Dermis microvascular lymphatic vessel endothelial cell (primary cell): Measurements from ENCODE around the gene SMAD5. TPM values are rescaled to one million over a fixed set of nuclear protein-coding genes. Genes with fewer than 3 reads are reported as not detected.

Experiments
- DNase-seq, 2 donors: peaks; one replicate each; pipeline versions ENCODE4 v3.0.0 to v3.0.0-alpha.2; 2010; ENCODE audit warnings: low read depth in 2 of 2
- total RNA-seq: library from RNA; depleted of rRNA; stranded (reverse); fragments of >200 nt; gene quantifications from 2 replicates; pipeline ENCODE4 v1.2.1, GENCODE V29; 2014

SMAD5 gene
- total RNA-seq, 1 donor from 2014 or later = 29.0 TPM

- DNase-seq = no peak
These were observed 83.2 kb downstream of the SMAD5 start for GRCh38 chr5:136215812-136216211.

GRCh38 chr5:136216230-136216629 lies 83.6 kb downstream of the SMAD5 start:
- DNase-seq = no peak

- no peak for DNase-seq
These were observed 88.7 kb downstream of the SMAD5 start for GRCh38 chr5:136221340-136221739.

GRCh38 chr5:136222580-136223235 lies 90.1 kb downstream of the SMAD5 start:
- DNase-seq = no peak

- no peak for DNase-seq
These were observed 93.2 kb downstream of the SMAD5 start for GRCh38 chr5:136225796-136226195.

DNA sequence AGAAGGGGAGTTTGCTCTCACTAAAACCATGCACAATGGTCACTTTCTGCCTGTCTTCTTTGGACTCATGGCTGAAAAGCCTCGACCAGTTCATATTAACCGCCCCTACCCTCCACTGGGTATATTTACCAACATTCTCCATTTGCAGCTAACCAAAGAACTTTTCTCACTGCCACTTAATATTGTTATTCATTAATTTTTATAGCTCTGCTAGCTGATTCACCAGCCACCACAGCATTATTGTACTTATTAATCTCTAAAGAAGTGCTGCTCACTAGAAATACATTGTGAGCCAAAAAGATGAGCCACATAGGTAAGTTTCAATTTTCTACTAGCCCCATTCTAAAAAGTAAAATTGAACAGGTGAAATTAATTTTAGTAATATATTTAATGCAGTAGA lies 93.8 kb downstream of the SMAD5 start:
- DNase-seq = no peak

DNA sequence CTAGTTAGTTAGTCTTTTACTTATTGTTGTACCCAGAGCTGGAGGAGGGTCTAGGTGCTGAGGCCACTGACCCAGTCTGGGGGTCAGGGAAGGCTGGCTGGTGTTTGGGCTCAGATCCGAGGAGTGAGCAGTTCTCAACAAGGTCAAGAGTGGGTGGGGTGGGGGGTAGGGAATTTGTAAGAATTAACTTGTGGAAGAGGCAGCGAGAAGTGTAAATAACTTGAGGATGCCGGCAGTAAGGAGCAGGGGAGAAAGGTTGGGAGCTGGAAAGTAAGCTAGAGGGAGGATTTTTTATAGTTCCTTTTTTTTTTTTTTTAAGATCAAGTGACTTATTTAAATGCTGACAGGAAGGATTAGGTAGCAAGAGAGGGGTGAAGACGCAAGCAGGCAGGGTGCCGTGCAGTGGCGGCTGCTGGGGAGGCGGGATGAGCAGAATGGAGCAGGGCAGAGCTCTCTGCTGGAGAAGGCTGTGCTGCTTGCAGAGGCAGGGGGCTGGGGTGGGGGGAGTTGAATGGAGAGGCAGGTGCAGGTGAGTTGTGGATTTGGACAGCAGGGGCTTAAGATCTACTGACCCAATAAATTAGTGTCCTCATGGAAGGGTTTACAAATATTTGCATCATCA lies 95.6 kb downstream of the SMAD5 start:
- no peak for DNase-seq

DNA sequence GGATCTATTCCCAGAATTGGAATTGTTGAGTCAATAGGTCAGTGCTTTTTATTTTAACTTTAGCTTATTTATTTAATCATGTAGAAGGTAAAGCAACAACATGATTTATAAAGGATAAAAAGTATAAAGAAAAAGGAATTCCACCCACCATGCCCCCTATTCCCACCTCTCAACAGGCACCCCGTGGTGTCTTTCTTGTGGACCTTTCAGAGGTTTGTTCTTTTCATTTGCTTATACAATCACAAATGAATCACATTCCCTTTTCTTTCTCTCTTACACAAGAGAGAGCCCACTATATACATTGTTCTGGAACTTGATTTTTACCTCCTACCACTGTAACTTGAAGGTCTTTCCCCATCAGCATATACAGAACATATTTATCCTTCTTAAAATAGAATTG lies 97.5 kb downstream of the SMAD5 start:
- DNase-seq = no peak

GRCh38 chr5:136232316-136232715 lies 99.7 kb downstream of the SMAD5 start:
- no peak for DNase-seq

Other genes starting within 250 kb of the SMAD5 start
- not detected in 2 replicates for gene IL9, start 237.0 kb upstream of the SMAD5 start, total RNA-seq
- gene LECT2, start 177.9 kb upstream of the SMAD5 start, total RNA-seq = not detected in 2 replicates
- gene TGFBI, start 103.9 kb upstream of the SMAD5 start, total RNA-seq = 2.4 and 10.5 TPM in 2 replicates
- gene SMIM32, start 60.3 kb downstream of the SMAD5 start, total RNA-seq = not detected in 2 replicates
- not detected in 2 replicates for gene TRPC7, start 232.7 kb downstream of the SMAD5 start, total RNA-seq